IPS-NIHi7 (cell line): ENCODE results near the gene P3H4.

Experiments
- DNase-seq: peaks from one replicate; pipeline ENCODE4 v3.0.0; 2012; ENCODE audit warnings: mixed read lengths; ENCODE audit errors: extremely low spot score

The P3H4 gene

DNA sequence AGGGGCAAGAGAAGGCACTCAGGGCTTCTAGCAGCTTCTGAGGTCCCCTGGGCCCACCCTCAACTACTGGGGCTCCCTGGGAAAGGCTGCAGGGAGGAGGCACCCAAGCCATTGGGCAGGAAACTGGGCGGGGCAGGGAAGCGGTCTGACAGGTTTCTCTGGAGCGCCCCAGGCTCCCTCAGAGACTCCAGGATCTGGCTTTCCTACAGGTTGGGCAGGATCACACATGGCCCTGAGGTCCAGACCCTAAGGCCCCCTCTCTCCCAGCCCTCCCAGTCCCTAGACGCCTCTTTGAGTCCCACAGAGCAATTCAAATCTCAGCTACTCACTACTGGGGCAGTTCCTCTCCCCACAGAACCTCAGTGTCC, 39.5 kb downstream of the P3H4 start:
- peak; percentile 73 for DNase-seq

DNA sequence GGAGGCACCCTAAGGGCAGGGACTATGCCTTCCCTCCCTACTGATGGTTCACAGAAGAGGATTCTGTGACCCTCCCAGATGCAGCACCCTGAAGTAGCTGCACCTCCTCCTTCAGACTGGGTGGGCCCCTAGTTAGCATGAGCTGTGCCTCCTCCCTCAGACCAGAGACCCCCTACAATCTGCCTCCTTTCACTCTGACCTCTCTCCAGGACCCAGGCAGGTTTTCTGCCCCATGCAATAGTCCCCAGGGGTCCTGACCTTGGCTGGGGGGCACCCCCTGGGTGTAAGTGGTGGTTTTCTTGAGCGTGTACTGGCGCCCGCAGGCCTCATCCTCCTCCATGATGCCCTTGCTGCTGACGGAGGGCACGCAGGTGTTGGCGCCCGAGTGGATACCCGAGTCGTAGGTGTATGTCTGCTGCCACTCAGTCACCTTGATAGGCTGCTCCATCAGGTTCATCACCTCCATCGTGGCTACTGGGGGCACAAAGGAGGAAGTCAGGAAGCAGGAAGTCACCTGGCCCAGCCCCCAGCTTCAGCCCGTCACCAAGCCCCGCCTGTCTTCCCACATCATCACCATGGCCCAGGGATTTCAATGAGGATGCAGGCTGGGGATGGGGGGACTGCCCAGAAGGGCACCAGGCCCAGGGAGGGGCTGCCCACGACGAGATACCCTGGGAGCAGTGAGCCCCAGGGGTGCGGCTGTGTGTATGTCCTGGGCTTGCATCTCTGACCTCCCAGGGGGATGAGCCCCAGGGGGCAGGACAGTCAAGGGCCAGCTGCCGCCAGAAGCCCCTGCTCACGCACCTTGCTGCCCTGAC, 40.2 kb downstream of the P3H4 start:
- peak; percentile 30 for DNase-seq

DNA sequence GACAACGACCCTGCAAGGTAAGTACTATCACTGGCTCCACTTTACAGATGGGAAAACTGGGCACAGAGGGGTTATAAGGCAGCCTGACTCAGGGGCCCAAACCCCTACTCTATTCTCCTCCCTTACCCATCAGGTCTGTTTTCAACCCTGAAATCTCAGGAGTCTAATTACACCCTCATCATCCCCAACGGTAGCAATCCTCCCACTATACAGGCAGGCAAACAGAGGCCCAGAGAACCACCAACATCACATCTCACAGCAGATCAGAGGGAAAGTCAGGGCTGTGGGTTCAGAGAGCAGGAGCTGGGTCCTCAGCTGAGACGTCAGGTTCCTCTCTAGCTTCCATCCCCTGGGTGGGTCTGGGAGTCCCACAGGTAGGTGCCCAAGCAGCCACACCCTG, 41.8 kb downstream of the P3H4 start:
- no peak for DNase-seq

DNA sequence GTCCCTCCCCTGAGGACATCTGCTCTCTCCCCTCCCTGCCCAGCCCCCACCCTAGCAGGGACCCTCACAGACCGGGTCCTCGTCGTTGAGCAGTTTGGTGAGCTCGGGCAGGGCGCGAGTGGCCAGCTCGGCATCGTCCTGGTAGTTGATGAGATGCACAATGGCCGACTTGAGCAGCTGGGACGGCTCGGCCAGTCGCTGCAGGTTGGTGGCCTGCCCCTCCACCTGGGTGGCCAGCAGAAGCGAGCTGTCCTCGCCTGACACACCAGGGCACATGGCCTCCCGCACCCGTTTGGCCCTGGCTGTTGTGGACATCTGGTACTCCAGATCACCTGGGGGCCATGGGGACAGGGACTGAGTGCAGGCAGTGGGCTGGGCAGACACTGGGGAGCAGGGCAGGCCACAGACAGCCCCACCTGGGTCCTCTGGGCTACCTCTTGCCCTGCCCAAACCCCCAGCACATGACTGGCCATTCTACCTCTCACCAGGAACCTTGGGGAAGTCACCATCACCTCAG, 42.3 kb downstream of the P3H4 start:
- peak; percentile 6 for DNase-seq

DNA sequence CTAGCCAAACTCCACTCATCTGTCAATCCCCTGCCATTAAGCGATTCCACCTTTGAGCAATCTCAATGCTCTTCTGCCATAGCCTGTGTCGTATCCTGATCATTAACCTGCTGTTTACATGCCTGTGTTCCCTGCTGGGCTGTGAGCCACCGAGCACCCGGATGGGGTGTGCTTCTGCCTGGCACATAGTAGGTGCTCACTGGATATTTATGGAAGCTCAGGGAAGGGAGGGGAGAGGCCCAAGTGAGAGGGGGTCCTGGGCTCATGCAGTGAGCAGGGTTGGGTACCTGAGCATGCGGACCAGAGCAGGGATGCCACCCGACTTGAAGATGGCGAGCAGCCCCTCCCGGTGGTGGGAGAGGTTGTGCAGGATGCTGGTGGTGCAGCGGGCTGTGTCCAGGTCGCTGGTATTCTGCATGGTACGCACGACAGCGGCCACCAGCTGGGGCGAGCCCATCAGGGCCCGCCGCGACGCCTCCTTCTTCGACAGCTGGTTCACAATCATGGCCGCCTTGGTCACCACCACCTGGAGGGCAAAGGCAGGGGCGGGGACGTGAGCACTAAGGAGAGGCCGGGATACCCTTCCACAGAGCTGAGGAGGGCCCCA, 43.0 kb downstream of the P3H4 start:
- peak; percentile 7 for DNase-seq

DNA sequence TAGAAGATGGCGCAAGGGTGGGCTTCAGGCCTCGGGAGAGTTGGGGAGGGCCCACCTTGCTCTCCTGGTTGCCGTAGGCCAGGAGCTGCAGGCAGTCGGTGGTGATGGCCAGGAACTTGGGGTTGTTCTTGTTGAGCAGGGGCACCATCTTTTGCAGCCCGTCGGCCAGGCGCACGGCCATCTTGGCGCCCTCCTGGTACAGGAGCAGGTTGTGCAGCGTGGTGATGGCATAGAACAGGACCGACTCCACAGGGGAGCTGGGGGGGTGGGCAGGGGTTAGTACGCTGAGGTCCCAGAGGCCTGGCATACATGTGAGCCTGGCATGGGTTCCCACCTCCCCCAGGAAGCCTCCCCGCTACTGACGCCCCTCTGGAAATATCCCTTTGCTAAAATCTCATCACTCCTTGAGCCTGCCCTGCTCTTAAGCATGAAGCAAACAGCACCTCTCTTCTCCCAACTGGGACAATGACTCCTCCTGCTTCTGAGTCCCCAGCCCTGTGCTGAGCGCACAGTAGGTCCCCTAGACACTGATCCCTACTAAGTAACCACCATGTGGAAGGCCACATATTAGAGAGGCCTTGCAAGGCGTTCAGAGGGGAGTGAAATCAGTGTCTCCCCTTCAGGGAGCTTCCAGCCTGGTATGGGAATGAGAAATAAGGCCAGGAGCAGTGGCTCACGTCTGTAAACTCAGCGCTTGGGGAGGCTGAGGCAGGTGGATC, 44.3 kb downstream of the P3H4 start:
- peak; percentile 5 for DNase-seq

DNA sequence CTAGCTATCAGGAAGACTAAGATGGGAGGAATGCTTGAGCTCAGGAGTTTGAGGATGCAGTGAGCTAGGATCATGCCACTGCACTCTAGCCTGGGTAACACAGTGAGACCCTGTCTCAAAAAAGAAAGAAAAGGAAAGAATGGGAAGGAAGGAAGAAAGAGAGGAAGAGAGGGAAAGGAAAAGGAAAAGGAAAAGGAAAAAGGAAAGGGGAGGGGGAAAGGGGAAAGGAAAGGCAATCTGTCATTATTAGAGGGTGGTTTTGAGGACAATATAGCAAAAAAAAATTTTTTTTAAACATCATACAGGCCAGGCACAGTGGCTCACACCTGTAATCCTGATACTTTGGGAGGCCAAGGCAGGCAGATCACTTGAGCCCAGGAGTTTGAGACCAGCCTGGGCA, 45.6 kb downstream of the P3H4 start:
- DNase-seq: no peak

DNA sequence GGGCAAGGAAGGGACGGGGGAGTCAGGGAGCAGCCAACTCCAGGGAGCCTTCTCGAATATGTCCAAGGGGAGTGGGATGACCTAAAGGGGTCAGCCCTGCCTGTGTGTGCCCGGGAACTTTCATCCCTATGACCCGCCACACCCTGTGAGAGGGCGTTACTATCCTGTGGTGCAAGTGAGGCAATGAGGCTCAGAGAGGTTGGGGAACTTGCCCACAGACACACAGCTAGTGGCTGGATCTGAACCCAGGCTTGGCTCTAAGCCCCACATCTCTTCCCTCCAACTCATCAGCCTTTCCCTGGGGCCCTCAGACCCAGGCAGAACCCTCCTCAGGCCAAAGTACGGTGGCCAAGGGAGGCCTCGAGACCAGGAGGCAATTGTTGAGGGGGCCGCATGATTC, 48.4 kb downstream of the P3H4 start:
- DNase-seq: no peak

DNA sequence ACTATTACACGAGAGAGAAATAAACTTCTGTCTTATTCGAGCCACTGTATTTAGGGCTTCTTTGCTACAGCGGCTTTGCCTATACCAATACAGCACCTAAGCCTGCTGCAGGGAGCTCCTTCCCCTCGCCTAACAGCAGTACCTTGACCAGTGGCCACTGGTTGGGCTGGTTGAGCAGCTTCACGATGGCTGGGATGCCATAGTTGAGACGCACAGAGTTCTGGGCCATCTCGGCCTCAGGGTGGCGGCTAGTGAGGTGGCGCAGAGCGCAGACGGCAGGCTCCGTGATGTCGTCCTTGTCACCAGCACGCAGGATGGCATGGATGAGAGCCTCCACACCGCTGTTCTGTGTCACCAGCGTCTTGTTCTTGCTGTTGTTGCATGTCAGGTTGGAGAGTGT, 48.9 kb downstream of the P3H4 start:
- no peak for DNase-seq

DNA sequence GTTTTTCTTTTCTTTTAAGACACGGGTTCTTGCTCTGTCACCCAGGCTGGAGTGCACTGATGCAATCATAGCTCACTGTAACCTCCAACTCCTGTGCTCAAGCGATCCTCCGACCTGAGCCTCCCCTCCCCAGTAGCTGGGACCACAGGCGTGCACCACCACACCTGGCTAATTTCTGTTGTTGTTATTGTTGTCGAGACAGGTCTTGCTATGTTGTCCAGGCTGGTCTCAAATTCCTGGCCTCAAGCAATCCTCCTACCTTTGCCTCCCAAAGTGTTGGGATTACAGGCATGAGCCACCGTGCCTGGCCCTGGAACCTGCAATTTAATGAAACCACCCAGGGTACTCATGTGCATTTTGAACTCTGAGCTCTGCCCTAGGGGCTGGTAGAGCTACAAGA, 49.4 kb downstream of the P3H4 start:
- no peak for DNase-seq

DNA sequence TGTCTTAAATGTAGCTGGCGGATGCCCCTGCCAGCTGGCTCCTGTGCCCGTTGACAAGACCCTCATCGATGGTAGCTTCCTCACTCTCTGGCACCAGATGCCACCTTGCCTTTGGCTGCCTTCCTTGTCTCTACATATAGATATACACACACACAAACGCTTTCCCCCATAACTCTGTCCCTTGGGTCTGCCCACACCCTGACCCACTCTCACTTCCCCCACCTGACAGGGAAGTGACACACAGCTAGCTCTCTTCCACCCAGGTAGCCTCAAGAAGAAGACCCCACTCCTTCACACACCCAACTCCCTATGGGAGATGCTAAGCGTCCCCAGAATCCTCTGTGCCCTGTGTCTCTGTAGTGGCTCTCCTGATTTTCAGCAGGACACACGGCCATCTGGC, 50.9 kb downstream of the P3H4 start:
- DNase-seq: no peak

DNA sequence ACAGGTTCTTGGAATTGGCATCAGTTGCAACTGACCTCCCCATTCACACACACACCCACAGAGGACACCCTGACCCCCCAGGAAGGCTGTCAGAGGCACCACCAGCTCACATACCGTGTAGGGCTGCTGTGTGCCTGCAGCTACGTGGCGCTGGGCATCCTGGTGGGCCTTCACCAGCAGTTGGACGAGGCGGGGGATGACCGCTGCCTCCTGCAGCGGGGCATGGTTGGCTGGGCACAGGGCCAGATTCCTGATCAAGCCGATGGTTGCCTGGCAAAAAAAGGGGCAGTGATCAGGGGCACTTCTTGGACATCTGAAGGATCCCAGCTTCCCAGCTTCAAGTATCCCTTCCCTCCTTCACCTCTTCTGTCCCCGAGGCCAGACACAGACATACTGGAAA, 53.1 kb downstream of the P3H4 start:
- DNase-seq: no peak

DNA sequence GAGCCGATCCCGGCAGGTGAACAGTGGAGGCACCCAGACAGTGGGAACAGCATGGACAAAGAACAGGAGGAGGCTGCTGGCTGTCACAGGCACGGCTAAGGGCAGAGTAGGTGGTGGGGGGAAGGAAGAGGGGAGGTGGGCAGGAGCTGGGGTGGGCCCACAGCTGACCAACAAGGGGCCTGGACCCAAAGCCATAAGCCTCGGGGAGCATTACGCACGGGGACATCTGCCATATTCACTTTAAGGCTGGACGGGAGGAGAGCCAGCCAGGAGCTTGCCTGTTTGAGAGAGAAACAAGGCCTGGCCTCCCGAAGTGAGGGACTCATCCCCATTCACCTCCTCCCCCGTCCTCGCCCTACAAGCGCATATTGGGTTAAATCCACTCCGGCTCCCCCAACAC, 57.7 kb downstream of the P3H4 start:
- DNase-seq: no peak
